Measurements from ENCODE around the gene PSMA7.

Gene PSMA7

DNA sequence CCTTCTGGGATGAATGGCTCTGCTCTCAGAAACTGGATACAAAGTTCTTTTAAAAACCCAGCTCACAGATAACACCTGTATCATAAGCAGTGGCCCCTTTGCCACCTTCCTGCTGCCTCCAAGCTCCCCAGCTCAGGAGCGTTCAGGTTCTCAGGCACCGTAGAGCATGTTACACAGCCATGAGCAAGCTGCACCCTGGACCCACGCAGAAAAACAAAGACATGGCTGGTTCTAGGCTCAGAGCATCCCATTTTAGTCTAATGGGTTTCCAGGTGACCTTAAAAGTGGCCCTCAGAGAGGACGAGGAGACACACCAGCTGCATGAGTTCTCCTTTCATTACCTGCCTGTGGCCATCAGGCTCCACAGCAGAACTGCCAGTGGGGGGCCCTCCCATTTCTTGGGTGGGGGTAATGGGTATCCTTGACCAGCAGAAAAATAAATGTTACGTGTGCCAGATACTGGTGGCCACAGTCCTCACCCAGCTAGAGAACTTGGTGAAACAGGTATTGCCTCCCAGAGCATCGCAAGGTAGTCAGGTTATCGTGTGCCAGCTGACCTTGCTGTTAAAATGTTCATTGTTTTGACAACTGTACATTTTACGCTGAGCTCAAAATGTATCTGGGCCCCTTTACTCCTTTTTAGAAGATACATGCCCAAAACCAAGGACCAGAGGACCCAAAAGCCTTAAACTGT lies 7.5 kb downstream of the PSMA7 start:
- DNase-seq: no peak

GRCh38 chr20:62134735-62135231 lies 8.4 kb downstream of the PSMA7 start:
- DNase-seq: no peak

GRCh38 chr20:62133864-62134263 lies 9.3 kb downstream of the PSMA7 start:
- DNase-seq: no peak

- DNase-seq: no peak
These were observed 9.9 kb downstream of the PSMA7 start for GRCh38 chr20:62133051-62133845.

DNA sequence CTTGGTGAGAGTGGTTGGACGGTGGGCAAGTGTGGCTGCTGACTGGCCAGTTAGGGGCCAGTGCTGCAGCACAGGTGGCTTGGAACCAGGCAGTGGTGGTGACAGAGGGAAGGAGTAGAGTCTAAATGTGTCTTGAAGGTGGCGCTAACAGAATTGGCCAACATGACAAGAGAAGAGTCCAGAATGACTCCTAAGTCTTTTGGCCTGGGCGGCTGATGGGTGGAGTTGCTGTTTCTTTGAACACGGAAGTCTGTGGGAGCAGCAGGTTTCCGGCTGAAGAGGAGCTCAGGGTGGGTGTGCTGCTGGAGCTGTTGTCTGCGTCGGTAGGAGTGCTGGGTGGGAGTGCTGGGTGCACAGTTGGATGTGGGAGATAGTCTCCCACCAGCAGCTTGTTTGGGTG lies 10.8 kb downstream of the PSMA7 start:
- no peak for DNase-seq

DNA sequence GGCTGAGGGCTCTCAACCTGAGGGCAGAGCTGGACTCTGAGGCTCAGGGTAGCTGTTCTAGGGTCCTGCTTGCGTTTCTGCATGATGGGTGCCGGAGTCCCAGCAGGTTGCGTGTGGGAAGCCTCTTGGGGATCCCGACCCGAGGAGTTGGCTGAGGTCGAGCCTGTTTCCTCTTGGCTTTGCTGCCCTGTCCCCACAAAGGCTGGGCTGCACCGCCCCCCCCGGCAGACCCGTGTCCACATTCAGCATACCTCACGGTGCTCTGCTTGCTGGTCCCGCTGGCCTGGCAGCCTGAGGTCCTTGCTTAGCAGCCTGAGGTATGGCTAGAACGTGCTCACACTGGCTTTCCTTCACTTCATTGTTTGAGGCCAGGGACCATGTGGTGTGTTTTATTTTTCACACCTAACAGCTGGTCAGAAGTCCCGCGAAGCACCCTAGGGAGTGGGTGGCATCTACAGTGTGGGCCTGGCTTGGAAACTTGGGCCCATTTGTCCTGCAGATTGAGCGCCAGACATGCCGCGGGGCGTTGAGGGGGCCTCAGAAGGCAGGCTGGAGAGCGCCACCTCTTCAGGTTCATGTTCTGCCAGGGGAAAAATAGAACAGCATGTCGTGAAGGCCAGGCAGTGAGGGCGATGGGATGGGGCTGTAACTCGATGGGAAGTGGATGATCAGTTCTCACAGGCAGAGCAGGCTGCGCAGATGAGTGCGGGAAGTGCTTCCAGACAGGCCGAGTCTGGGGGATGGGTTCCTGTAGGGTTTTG lies 11.5 kb downstream of the PSMA7 start:
- DNase-seq: no peak

GRCh38 chr20:62129731-62130531 lies 13.3 kb downstream of the PSMA7 start:
- DNase-seq: no peak

DNA sequence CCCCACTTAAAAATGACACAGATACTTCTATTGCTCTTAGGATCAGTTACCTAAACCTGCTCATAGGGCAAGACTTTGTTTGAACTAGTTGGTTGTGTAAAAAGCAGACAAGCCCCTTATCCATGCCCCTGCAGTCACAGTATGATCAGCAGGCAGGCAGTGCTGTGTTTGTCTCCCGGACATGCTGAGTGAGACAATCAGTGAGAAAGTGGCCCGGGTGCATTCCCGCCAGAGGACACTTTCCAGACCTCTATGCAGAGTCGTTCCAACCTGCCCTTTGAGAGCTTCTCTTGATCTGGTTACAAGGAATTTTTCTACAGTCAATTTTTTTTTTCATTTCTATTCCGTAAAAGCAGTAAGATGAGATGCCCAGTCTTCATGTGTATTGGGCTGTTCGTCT lies 14.7 kb downstream of the PSMA7 start:
- no peak for DNase-seq

GRCh38 chr20:62127799-62128198 lies 15.4 kb downstream of the PSMA7 start:
- no peak for DNase-seq

GRCh38 chr20:62126141-62126540 lies 17.1 kb downstream of the PSMA7 start:
- no peak for DNase-seq

GRCh38 chr20:62123450-62124118 lies 19.6 kb downstream of the PSMA7 start:
- peak in 1 of 2 experiments; percentile 25 for DNase-seq

- peak in 1 of 2 experiments; percentile 60 for DNase-seq
These were observed 20.3 kb downstream of the PSMA7 start for GRCh38 chr20:62122654-62123449.

DNA sequence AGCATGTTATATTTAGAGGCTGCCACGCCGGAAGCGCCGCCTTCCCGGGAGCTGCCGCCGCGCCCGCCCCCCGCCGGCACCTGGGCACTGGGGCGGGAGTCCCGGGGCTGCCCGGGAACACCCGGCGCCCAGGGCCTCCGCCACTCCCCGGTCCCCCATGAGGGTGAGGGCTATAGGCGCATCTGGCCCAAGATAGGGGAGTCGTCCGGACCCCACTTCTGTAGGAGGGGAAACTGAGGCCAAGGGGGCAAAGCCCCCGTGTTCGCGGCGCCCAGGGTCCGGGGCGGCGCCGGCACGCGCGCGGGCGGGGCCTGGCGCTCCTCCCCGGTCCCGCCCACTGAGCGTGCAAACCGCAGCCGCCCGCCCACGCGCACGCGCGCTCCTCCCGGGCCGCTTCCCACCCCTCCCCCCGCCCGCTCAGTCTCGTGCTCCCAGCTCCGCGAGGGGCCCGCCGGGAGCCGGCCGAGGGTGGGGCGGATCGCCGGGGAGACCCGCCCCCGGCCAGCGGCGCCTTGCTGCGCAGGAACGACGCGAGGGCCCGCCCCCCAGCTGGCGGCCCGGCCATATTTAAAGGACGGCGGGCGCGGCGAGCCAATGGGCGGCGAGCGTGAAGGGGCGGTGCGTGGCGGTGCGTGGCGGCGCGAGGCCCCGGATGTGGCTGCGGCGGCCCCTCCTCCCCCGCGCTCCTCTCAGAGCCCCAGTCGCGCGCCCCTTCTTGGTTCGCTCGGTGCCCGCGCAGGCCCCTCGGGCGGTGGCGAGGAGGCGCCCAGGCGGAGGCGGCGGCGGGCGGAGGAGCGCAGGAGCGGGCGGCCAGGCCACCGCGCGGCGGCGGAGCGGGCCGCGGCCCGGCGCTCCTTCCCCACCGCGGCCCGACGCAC lies 21.2 kb downstream of the PSMA7 start, which contains the start of gene LSM14B:
Gene LSM14B (plus strand): TSS at position 700 of the 878 bp plus-strand sequence. CDS start 192 bp downstream, outside the sequence.
- peak; percentile 91 to 95 for DNase-seq

GRCh38 chr20:62120990-62121775 lies 22.0 kb downstream of the PSMA7 start:
- peak in 1 of 2 experiments; percentile 80 for DNase-seq

DNA sequence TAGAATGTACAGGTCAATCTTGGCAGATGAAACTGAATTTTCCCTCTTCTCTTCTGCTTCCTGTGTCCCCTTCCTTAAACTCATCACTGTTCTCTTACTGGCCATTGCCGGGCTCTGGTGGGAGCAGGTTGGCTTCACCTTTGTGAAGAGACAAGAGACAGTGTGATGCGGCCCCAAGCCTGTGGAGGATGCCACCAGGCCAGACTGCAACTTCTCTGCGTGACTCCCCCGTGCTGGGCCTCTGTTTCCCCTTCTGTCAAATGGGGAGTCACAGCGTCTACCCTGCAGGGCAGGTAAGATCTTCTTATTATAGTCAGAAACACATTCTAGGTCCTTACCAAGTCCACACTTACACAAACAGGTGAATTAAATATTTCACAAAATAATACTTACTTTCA lies 22.8 kb downstream of the PSMA7 start:
- no peak for DNase-seq

DNA sequence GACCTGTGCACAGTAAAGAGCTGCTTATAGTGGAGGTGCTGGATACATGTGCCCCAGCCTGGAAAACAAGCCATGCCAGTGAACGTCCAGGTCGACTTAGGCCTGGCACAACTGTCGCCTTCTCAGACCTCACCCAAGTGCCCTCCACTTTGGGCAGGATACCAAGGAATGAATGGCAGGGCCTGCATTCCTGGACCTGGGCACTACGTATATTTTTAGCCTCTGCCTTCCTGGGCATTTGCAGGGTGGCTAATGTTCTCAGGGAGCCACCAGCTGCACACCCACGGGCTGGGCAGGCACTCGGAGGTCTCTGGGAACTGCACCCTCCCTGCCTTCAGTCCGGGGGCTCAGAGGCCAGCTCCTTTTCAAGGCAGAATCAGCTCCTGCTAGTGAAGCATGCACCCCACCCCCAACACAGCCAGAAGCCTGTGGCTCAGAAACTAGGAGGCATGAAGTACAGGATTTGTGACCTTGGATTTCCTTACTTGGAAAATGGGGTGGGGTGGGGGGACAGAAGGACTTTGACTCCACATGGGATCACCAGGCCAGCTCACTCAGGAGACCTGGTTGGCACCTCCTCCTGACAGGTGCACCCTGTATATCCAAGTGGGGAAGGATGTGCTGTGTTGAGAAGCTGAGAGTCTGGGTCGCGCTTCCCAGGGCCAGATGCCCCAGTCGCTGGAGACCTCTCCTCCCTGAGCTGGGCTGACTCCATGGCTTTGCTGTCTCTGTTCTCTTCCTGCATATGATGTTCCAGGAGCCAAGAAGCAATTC lies 23.4 kb downstream of the PSMA7 start:
- DNase-seq: no peak

DNA sequence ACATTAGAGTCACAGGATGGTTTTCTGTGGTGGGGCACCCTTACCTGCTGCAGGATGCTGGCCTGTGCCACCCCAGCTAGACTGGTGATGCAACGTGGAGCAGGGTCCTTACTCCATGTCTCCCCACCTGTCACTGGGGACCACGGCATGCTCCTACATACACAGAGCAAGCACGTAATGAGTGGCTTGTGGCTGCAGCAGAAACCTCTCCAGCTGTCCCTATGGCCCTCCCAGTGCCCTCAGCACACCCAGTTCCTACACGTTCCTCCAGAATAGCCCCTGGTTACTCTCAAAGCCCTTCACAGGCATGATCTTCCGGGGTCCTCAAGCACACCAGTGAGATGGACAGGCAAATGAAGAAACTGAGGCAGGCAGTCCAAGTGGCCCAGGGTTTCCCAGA lies 24.1 kb downstream of the PSMA7 start:
- DNase-seq: no peak

All from SW 1271 (cell line).